SK-N-SH treated with all-trans-retinoic acid at 6 μM for 48 hours (cell line): ENCODE results near the gene ACTN4.

Experiments
- ATAC-seq: fragments of 200-7000 bp; cut with Tn5 transposase; 3 replicates; pipeline ENCODE4 v1.9.1; 2020; ENCODE audit warnings: mild to moderate bottlenecking, moderate library complexity
- ARNTL ChIP-seq: fragments of 450-650 bp; formaldehyde crosslinking; IDR thresholded peaks from 2 replicates; pipeline ENCODE4 v1.5.0; 2020; ENCODE audit warnings: low read depth, mild to moderate bottlenecking, moderate library complexity, borderline replicate concordance
- CSDC2 ChIP-seq: fragments of 250-450 bp; sonication (Bioruptor Pico); IDR thresholded peaks from 2 replicates; pipeline ENCODE4 v1.5.0; 2020; ENCODE audit warnings: mild to moderate bottlenecking, moderate library complexity
- ESRRG ChIP-seq: fragments of 250-450 bp; sonication (Bioruptor Pico); IDR thresholded peaks from 2 replicates; pipeline ENCODE4 v1.6.1; 2021; ENCODE audit warnings: mild to moderate bottlenecking
- GLIS3 ChIP-seq: fragments of 250-450 bp; sonication (Bioruptor Pico); IDR thresholded peaks from 2 replicates; pipeline ENCODE4 v1.5.0; 2020; ENCODE audit warnings: mild to moderate bottlenecking, moderate library complexity
- OSR1 ChIP-seq: fragments of 250-450 bp; sonication (Bioruptor Pico); IDR thresholded peaks from 2 replicates; pipeline ENCODE4 v1.8.0; 2022; ENCODE audit warnings: moderate library complexity, mild to moderate bottlenecking, inconsistent platforms
- POU6F1 ChIP-seq: fragments of 250-450 bp; sonication (Bioruptor Pico); IDR thresholded peaks from 2 replicates; pipeline ENCODE4 v1.8.0; 2021; ENCODE audit warnings: low read depth, mild to moderate bottlenecking, moderate library complexity, borderline replicate concordance
- PPARA ChIP-seq: fragments of 250-450 bp; sonication (Bioruptor Pico); IDR thresholded peaks from 2 replicates; pipeline ENCODE4 v1.5.0; 2020; ENCODE audit warnings: mild to moderate bottlenecking, borderline replicate concordance
- RARB ChIP-seq: fragments of 250-450 bp; sonication (Bioruptor Pico); IDR thresholded peaks from 2 replicates; pipeline ENCODE4 v1.8.0; 2021; ENCODE audit warnings: mild to moderate bottlenecking, moderate library complexity
- SNAI2 ChIP-seq: fragments of 250-450 bp; sonication (Bioruptor Pico); IDR thresholded peaks from 2 replicates; pipeline ENCODE4 v1.5.0; 2020; ENCODE audit warnings: mild to moderate bottlenecking, moderate library complexity
- TCF4 ChIP-seq: fragments of 250-450 bp; sonication (Bioruptor Pico); IDR thresholded peaks from 2 replicates; pipeline ENCODE4 v1.8.0; 2021; ENCODE audit warnings: mild to moderate bottlenecking, moderate library complexity, borderline replicate concordance
- TOX ChIP-seq: fragments of 250-450 bp; sonication (Bioruptor Pico); IDR thresholded peaks from 2 replicates; pipeline ENCODE4 v1.8.0; 2021; ENCODE audit warnings: mild to moderate bottlenecking, moderate library complexity, borderline replicate concordance
- TSHZ2 ChIP-seq: fragments of 250-450 bp; sonication (Bioruptor Pico); IDR thresholded peaks from 2 replicates; pipeline ENCODE4 v1.5.0; 2020; ENCODE audit warnings: mild to moderate bottlenecking, moderate library complexity
- ZC3H10 ChIP-seq: fragments of 250-450 bp; sonication (Bioruptor Pico); IDR thresholded peaks from 2 replicates; pipeline ENCODE4 v1.5.1; 2021; ENCODE audit warnings: mild to moderate bottlenecking, moderate library complexity
- ZFP30 ChIP-seq: fragments of 450-650 bp; formaldehyde crosslinking; IDR thresholded peaks from 2 replicates; pipeline ENCODE4 v1.5.0; 2022; ENCODE audit warnings: mild to moderate bottlenecking, moderate library complexity
- ZNF565 ChIP-seq: fragments of 450-650 bp; formaldehyde crosslinking; conservative IDR thresholded peaks from 2 replicates; pipeline ENCODE4 v1.5.0; 2020; ENCODE audit warnings: low read depth, mild to moderate bottlenecking, moderate library complexity
- ZNF70 ChIP-seq: fragments of 450-650 bp; formaldehyde crosslinking; IDR thresholded peaks from 2 replicates; pipeline ENCODE4 v1.5.0; 2020; ENCODE audit warnings: mild to moderate bottlenecking, moderate library complexity
- ZNF8 ChIP-seq: fragments of 450-650 bp; formaldehyde crosslinking; IDR thresholded peaks from 2 replicates; pipeline ENCODE4 v1.5.0; 2020; ENCODE audit warnings: mild to moderate bottlenecking, moderate library complexity
- TF ChIP-seq, protein P1 (sequence below): fragments of 250-450 bp; sonication (Bioruptor Pico); IDR thresholded peaks from 2 replicates; pipeline ENCODE4 v1.5.1; 2020; ENCODE audit warnings: low read depth, mild to moderate bottlenecking, moderate library complexity

The ACTN4 gene

DNA sequence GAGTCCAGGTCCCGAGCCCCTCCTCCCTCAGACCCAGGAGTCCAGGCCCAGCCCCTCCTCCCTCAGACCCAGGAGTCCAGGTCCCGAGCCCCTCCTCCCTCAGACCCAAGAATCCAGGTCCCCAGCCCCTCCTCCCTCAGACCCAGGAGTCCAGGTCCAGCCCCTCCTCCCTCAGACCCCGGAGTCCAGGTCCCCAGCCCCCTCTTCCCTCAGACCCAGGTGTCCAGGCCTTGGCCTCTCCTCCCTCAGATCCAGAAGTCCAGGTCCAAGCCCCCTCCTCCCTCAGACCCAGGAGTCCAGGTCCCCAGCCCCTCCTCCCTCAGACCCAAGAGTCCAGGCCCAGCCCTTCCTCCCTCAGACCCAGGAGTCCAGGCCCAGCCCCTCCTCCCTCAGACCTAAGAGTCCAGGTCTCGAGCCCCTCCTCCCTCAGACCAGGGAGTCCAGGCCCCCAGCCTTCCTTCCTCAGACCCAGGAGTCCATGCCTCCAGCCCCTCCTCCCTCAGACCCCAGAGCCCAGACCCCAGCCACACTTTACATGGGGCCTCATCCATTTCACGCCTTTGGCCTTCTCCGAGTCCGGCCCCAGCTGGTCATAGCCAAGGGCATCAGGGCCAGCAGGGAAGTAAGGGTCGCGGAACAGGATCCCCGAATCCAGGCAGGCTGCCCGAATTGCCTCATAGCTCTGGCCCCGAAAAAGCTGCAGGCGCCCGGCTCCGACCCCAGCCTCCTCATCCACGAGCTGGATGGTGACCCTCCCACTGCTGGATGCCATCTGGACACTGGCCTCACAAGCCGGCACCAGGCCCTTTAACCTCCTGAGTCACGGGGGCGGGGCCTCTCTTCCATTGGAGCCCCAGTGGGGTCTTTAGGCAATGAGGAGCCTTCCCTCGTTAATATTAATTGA lies 96.2 kb downstream of the ACTN4 start (continued):
- TF ChIP-seq, protein P1, sequence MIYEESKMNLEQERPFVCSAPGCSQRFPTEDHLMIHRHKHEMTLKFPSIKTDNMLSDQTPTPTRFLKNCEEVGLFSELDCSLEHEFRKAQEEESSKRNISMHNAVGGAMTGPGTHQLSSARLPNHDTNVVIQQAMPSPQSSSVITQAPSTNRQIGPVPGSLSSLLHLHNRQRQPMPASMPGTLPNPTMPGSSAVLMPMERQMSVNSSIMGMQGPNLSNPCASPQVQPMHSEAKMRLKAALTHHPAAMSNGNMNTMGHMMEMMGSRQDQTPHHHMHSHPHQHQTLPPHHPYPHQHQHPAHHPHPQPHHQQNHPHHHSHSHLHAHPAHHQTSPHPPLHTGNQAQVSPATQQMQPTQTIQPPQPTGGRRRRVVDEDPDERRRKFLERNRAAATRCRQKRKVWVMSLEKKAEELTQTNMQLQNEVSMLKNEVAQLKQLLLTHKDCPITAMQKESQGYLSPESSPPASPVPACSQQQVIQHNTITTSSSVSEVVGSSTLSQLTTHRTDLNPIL (CRISPR knock-in tag): no peak
- no peak for TF ChIP-seq PPARA (CRISPR knock-in tag)
- no peak for TF ChIP-seq ZNF8
- TF ChIP-seq POU6F1 (CRISPR knock-in tag): no peak
- TF ChIP-seq, all 23 proteins: peak for 0

GRCh38 chr19:38744298-38744681 lies 96.8 kb downstream of the ACTN4 start, which contains the start of gene CAPN12:
Gene CAPN12 (minus strand): TSS chr19:38744474. CDS start chr19:38744165, 309 bp downstream.
- TF ChIP-seq CSDC2 (CRISPR knock-in tag): no peak
- TF ChIP-seq ZC3H10 (CRISPR knock-in tag): no peak
- no peak for TF ChIP-seq ZNF565
- no peak for TF ChIP-seq SNAI2 (CRISPR knock-in tag)
- no peak for TF ChIP-seq ZNF70 (CRISPR knock-in tag)
- TF ChIP-seq TOX: no peak
- TF ChIP-seq RARB (CRISPR knock-in tag): no peak
- TF ChIP-seq ARNTL (CRISPR knock-in tag): no peak
- no peak for TF ChIP-seq ZFP30 (CRISPR knock-in tag)
- TF ChIP-seq, protein P1 (CRISPR knock-in tag): no peak
- TF ChIP-seq, all 23 proteins: peak for 0
- ATAC-seq: no peak

DNA sequence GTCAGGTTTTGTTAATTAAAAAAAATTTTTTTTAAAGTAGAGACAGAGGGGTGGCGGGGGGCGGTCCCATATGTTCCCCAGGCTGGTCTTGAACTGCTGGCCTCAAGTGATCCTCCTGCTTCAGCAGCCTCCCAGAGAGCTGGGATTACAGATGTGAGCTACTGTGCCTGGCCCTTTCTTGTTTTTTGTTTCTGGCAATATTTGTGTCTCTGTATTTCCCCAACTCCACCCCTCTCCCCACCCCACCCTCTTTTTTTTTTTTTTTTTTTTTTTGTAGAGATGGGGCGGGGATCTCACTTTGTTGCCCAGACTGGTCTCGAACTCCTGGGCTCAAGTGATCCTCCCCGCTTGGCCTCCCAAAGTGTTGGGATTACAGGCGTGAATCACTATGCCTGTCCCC lies 97.4 kb downstream of the ACTN4 start:
- TF ChIP-seq TOX (no peak), CSDC2 (CRISPR knock-in tag) (no peak), ESRRG (CRISPR knock-in tag) (no peak), GLIS3 (CRISPR knock-in tag) (no peak), ZC3H10 (CRISPR knock-in tag) (no peak), ZNF565 (no peak), TSHZ2 (CRISPR knock-in tag) (no peak), RARB (CRISPR knock-in tag) (no peak), SNAI2 (CRISPR knock-in tag) (no peak), ZFP30 (CRISPR knock-in tag) (no peak), OSR1 (CRISPR knock-in tag) (no peak), POU6F1 (CRISPR knock-in tag) (no peak), TCF4 (CRISPR knock-in tag) (no peak), ZNF70 (CRISPR knock-in tag) (no peak), ZNF8 (no peak)
- TF ChIP-seq, protein P1 (CRISPR knock-in tag): no peak
- no peak for ATAC-seq
